HT1080 (cell line): ENCODE data around the gene APOL5. TPM values are rescaled to one million over a fixed set of nuclear protein-coding genes. Genes with fewer than 3 reads are reported as not detected.
"Not testable (repeated sequence)": the region's sequence is repeated elsewhere in the genome, so short reads cannot be mapped to it uniquely, and the experiment has no call there.

Source experiments
- DNase-seq: peaks from one replicate; pipeline ENCODE4 v3.0.0-alpha.2; 2015; ENCODE audit warnings: low read depth
- polyA plus RNA-seq, 2 experiments: library from polyadenylated mRNA; depleted of rRNA; stranded (reverse); fragments of >200 nt; gene quantifications; 2 replicates each; pipeline ENCODE4 v1.2.3, GENCODE V29; 2015
- total RNA-seq: library from RNA; depleted of rRNA; stranded (reverse); fragments of >200 nt; shearing (Covaris generic); gene quantifications from 2 replicates; pipeline ENCODE4 v1.2.3, GENCODE V29; 2014; rRNA removed

The APOL5 gene, protein sequence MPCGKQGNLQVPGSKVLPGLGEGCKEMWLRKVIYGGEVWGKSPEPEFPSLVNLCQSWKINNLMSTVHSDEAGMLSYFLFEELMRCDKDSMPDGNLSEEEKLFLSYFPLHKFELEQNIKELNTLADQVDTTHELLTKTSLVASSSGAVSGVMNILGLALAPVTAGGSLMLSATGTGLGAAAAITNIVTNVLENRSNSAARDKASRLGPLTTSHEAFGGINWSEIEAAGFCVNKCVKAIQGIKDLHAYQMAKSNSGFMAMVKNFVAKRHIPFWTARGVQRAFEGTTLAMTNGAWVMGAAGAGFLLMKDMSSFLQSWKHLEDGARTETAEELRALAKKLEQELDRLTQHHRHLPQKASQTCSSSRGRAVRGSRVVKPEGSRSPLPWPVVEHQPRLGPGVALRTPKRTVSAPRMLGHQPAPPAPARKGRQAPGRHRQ
- not detected in 2 replicates for total RNA-seq
- polyA plus RNA-seq (2015; cell fraction: cytosol; rRNA removed): not detected in 2 replicates
- polyA plus RNA-seq (2015; cell fraction: nucleus; rRNA removed): not detected in 2 replicates

- no peak for DNase-seq
These were observed at the start of gene APOL5 for GRCh38 chr22:35717572-35717971. APOL5 (plus strand) TSS chr22:35717872; CDS start chr22:35717872, 0 bp downstream.

- DNase-seq: no peak
These were observed 43.3 kb upstream of the APOL5 start for GRCh38 chr22:35674335-35674734.

DNA sequence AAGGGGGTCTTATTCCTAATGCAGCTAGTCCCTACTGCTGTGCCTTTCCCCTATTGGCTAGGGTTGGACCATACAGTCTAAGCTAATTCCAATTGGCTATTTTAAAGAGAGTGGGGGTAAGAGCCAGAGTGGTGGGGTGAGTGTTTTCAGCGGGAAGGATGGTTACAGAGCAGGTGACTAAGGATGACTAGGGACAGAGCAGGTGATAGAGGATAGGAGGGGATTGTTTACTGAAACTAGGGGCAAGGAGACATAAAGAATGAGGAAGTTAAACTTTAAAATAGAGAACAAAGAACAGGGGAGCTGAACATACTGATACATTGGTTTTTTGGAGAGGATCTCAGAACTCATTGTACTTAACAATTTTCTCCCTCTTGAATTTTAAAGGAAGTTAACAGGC, 41.6 kb upstream of the APOL5 start:
- DNase-seq: not testable (repeated sequence)

- DNase-seq: no peak
These were observed 40.0 kb upstream of the APOL5 start for GRCh38 chr22:35677460-35678187.

DNA sequence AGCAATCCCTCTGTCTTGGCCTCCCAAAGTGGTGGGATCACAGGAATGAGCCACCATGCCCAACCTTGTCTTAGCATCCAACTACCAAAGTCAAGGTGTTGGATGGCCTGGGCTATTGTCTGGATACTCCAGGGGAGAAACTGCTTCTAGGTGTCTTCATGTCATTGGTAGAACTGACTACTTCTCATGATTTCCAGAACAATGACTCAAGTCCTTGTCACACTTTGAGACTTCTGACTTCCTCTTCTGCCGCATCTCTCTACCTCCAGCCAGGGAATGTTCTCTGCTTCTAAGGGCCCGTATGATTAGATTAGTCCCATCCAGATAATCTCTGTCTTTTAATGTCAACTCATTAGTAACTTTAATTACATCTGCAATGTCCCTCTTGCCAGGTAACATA, 38.8 kb upstream of the APOL5 start:
- DNase-seq: peak; percentile 43

- peak; percentile 38 for DNase-seq
These were observed 38.2 kb upstream of the APOL5 start for GRCh38 chr22:35679492-35679891.

DNA sequence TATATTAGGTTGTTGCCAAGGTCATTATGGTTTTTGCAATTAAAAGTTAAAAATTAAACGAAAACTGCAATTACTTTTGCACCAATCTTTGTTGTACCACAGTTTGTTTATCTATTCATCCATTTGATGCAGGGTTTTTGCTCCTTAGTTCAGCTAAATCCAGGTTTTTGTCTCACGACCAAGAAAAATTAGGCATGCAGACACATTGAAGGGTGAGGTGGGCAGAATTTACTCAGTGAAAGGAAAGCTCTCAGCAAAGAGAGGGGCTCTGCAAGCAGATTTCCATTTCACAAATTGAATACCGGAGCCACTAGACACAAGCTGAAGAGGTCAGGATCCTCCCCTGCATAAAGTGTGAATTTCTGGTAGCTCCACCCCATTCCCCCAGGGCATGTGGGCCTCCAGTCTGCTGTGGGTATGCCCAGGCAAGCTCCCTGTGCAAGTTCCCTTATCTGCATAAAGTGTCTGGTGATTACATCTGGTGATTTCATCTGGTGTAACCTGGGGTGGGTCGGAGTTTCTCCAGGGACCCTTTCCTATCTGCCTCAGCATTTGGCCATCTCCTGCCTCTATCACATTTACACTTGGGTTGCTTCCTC, 36.1 kb upstream of the APOL5 start:
- DNase-seq: no peak

- no peak for DNase-seq
These were observed 34.1 kb upstream of the APOL5 start for GRCh38 chr22:35683560-35683959.

- peak; percentile 29 for DNase-seq
These were observed 33.4 kb upstream of the APOL5 start for GRCh38 chr22:35684270-35684700.

DNA sequence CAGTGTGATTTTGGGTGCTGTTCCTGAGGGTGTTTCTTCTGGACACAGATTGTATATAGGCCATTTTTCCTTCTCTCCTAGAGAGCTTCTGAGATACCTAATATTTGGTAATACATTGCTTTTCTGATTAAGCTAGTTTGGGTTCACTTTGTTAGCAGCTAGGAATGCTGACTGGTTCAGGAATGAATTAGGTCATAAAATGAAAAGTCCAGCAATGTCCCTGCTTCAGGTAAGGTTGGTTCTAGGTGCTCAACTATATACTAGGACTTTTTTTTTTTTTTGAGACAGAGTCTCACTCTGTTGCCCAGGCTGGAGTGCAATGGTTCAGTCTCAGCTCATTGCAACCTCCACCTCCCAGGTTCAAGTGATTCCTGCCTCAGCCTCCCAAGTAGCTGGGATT, 32.9 kb upstream of the APOL5 start:
- DNase-seq: no peak

DNA sequence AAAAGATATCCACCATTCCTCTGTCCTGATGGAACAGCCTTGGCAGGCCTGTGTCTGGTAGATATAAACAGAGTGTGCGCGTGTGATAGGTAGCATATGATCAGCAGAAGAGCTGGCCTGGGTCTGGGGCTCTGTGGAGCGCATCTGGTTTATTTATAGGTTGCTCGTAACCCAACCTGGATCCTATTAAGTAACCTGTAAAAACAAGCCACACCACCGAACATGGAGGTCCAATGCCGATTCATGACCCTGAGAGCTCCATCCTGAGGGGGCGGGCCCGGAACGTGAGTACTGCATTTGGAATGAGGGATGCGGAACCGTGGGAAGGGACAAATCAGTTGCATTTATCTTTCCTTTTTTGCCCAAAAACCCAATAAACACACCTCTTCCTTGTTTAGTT, 31.9 kb upstream of the APOL5 start:
- DNase-seq: no peak

DNA sequence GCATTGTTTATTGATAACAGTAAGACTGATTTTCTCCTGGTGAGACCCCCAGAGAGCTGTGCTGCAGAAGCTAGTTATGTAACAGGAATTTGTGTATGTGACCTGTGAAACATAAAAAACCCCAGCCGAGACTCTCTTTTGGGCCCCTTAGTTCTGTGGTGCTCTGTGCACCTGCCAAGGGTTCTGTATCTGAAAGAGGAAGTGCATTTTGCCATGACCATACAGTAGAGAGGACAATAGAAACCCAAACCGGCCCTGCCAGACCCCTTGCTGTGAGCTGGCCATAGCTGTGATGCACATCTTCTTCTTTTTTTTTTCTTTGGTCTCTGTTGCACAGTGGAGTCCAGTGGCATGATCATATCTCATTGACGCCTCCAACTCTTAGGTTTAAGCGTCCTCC, 31.4 kb upstream of the APOL5 start:
- no peak for DNase-seq

- DNase-seq: no peak
These were observed 30.2 kb upstream of the APOL5 start for GRCh38 chr22:35687461-35687860.

DNA sequence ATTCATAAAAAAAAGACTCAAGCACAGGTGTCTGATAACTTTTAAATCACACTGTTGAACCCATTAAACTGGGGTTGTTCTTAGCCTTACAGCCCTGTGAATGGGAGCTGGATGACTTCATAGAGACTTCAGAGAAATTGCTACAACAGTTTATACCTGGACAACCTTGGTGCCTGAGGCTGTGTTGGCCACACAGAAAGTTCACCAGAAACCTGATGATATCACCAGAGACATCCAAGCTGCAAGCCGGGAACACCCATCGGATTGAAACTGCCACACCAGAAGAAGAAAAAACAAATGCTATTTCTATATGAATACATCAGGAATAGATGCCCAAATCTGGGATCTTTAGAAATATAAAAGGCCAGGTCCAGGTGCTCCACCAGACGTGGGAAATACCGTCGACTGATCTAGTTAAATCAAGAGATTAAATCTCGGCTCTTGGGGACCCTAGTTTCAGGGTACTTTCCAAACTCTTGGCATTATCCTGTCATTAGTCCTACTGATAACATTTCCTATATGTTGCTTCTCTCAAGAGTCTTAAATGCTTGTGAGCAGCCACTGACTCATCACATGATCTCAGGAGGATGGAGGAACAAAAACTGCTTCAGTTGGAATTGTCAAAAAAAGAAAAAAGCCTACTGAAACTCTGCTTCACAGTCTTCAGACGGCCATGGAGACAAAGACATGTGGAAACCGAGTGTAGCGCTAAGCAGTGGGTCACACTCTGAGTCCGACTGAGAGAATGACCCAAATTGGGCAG, 28.6 kb upstream of the APOL5 start:
- no peak for DNase-seq

- no peak for DNase-seq
These were observed 27.7 kb upstream of the APOL5 start for GRCh38 chr22:35690001-35690400.

DNA sequence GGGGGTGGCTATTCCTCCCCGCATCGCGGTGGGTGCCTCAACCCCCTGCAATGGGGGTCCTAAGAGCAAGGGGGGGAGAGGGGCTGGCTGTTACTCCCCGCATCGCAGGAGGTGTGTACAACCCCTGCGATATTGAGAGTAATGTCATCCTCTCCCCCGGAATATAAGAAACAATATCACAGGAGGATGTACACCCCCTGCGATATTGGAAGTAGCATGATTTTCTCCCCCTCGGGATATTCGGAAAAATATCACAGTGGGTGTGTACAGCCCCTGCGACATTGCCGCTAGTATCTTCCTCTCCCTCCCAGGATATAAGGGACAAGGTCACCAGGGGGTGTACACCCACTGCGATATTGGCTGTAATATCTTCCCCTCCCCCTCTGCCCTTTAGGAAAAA, 22.5 kb upstream of the APOL5 start:
- DNase-seq: no peak

- no peak for DNase-seq
These were observed 20.5 kb upstream of the APOL5 start for GRCh38 chr22:35697142-35697541.

DNA sequence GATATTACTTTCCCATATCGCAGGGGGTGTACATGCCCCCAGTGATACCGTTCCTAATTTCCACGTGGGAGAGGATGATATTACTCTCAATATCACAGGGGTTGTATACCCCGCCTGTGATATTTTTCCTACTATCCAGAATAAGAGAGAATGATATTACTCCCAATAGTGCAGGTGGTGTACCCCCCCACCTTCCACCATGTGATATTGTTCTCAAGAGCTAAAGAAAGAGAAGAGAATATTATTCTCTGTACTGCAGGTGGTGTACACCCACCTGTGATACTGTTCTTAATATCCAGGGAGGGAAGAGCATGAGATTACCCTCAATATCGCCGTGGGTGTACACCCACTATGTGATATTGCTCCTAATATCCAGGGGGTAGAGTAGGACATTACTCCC, 17.8 kb upstream of the APOL5 start:
- DNase-seq: not testable (repeated sequence)

GRCh38 chr22:35703861-35704584, 13.6 kb upstream of the APOL5 start:
- no peak for DNase-seq

DNA sequence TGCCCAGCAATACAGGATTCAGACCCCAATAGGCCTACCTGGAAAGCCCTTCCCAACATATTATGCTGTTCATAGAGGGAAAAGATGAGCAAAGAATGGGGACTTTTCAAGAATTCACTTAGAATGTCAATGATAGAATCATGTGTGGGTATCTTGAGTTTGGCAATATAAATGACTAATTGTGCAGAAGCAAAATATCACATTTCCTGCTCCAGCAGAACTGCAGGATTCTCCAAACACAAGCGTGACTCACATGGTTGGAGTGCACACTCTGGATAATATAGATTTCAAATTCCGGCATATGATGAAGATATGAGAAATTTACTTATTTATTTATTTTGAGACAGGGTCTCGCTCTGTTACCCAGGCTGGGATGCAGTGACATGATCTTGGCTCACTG, 12.5 kb upstream of the APOL5 start:
- DNase-seq: peak; percentile 84

DNA sequence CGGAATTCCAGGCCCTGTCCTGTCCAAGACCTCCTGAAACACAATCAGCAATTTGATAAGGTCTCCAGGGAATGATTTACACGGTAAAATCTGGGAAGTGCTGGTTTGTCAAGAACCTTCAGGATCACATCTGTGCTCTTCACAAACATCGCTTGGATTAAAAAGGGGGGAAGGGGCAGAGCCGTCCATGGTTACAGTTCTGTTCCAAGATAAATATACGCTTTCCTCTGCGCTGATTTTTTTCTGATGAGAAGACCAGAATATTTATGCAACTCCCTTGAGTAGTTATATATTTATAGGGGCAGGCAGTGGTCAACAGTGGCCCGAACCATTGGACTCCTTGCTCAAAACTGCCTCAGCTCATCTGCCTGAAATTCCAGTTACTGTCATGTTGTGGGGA, 9.2 kb upstream of the APOL5 start:
- DNase-seq: no peak
